GM19193 (cell line): ENCODE data around the gene PRR20B.
"Not testable (repeated sequence)": the region's sequence is repeated elsewhere in the genome, so short reads cannot be mapped to it uniquely, and the experiment has no call there.

Source experiments
- POLR2A ChIP-seq: IDR thresholded peaks from 4 replicates; pipeline ENCODE4 v1.6.1; 2011; ENCODE audit not compliant: insufficient read depth, insufficient read length; ENCODE audit errors: extremely low read depth

The PRR20B gene

DNA sequence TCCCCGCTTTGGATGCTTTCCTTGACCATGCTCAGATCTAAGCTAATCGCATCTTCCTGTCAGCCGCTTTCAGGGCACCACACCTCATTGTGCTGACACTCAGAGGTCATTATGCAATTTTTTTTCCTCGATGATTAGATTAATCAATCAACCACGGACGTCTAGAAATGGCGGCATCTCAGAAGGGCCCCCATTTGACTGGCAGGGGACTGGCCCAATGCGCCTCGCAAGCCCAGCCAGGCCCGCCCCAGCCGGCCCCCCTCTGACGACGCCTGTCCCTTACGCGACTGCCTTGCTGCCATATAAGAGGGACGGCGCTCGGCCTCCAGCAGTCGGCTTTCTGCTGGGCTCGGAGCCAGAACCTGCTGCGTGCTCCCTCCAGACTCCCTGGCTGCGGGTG, at the start of gene PRR20B:
Gene PRR20B (plus strand): TSS at position 301 of the 400 bp plus-strand sequence. CDS start 387 bp downstream, outside the sequence.
- TF ChIP-seq POLR2A = not testable (repeated sequence)

GRCh38 chr13:57114945-57115344, 32.3 kb upstream of the PRR20B start:
- no peak for TF ChIP-seq POLR2A

DNA sequence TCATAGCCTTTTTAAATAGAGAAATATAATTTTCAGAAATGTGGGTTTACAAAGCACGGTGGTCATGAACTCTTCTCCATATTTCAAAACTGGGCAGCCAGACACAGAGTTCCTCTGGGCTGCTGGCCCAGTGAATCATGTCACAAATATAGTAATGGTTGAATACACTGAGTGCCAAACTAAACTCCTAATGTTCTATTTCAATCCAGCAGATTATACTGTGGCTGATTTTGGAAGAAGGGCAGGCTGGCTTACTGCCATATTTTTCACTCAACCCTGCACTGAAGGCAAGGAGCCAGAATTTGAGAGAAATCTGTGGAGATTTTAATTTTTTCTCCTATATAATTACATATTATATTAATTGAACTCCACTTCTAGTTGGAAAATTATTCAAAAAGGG, 23.6 kb upstream of the PRR20B start:
- TF ChIP-seq POLR2A = no peak

- TF ChIP-seq POLR2A = no peak
Measured at GRCh38 chr13:57128909-57129308, 18.4 kb upstream of the PRR20B start.

- TF ChIP-seq POLR2A = no peak
Measured at GRCh38 chr13:57136093-57136492, 11.2 kb upstream of the PRR20B start.

GRCh38 chr13:57137585-57137984, 9.7 kb upstream of the PRR20B start:
- no peak for TF ChIP-seq POLR2A

DNA sequence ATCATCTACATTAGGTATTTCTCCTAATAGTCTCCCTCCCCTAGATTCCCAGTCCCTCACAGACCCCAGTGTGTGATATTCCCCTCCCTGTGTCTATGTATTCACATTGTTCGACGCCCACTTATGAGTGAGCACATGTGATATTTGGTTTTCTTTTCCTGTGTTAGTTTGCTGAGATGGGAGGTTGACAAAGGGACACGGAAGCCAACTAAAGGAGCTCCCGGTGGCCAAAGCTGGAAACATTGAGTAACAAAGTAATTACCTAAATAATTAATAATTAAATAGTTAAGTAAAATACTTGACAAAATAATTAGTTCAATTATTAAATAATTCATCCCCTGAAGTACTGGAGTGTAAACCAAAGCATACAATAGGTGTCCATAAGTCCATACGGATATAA, 8.3 kb upstream of the PRR20B start:
- no peak for TF ChIP-seq POLR2A

DNA sequence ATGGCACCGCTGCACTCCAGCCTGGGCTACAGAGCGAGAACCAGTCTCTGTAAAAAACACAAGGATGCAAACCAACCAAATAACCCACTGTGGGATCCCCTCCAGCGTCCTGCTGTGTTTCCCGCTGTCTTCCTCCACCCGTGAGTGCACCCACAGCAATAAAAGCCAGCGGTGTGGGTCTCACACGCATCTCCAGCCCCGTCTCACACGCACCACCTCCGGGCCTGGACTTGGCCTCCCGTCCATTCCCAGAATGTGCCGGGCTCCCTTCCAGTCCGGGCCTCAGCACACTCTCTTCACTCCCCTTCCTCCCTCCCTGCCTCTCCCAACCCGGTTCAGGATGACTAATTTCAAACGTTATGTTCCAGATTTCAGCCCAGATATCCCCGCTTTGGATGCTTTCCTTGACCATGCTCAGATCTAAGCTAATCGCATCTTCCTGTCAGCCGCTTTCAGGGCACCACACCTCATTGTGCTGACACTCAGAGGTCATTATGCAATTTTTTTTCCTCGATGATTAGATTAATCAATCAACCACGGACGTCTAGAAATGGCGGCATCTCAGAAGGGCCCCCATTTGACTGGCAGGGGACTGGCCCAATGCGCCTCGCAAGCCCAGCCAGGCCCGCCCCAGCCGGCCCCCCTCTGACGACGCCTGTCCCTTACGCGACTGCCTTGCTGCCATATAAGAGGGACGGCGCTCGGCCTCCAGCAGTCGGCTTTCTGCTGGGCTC, 6.9 kb upstream of the PRR20B start, which contains the start of gene PRR20A:
Gene PRR20A (plus strand): TSS at position 684 of the 734 bp plus-strand sequence. CDS start 387 bp downstream, outside the sequence.
- TF ChIP-seq POLR2A = not testable (repeated sequence)

GRCh38 chr13:57153761-57154160, 6.5 kb downstream of the PRR20B start, which contains the start of gene PRR20C:
Gene PRR20C, plus strand, starts transcription at chr13:57154061. Its CDS starts 387 bp downstream, at chr13:57154448.
- not testable (repeated sequence) for TF ChIP-seq POLR2A

GRCh38 chr13:57160332-57160731, 13.0 kb downstream of the PRR20B start, which contains the start of gene PRR20D:
Gene PRR20D, plus strand, starts transcription at chr13:57160632. Its CDS starts 387 bp downstream, at chr13:57161019.
- TF ChIP-seq POLR2A = not testable (repeated sequence)

GRCh38 chr13:57166897-57167296, 19.6 kb downstream of the PRR20B start, which contains the start of gene PRR20E:
Gene PRR20E, plus strand, starts transcription at chr13:57167197. Its CDS starts 387 bp downstream, at chr13:57167584.
- not testable (repeated sequence) for TF ChIP-seq POLR2A

DNA sequence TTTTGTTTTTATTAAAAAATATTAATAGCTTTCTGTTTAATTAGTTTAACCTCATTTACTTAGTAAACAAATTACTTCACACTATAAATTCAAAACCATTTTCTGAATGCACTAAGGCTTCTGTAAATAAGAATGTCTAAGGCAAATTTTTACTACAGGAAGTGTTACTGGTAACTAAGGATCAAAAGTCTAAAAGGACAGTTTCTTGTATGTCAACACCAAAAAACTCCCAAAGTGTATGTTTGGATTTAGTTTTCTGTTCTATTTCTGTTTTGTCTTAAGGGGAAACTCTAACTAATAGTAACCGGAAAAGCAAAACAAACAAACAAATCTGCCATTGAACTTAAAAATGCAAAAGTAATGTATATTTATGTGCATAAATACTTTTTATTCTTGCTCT, 44.4 kb downstream of the PRR20B start:
- no peak for TF ChIP-seq POLR2A
